ENCODE measurements around the gene SLC37A3. TPM values are rescaled to one million over a fixed set of nuclear protein-coding genes. Genes with fewer than 3 reads are reported as not detected.

Gene SLC37A3
- total RNA-seq, 4 donors from 2014 or later, result 87.9 to 359 (median 148) TPM

- no peaks in the 10 kb centered on the region for H3K27me3 ChIP-seq
- TF ChIP-seq CTCF (IDR thresholded peaks at IDR 0.05), result no peak
- no peaks in the 10 kb centered on the region for H3K36me3 ChIP-seq
- no peak for DNase-seq
- intact Hi-C loops (cut with DNase I; ENCODE audit: low total_unique reads), result no loop called here
- H3K27ac ChIP-seq, result no peak overlapping the region
- H3K4me3 ChIP-seq, result no peak overlapping the region
- H3K9me3 ChIP-seq, result no peaks in the 10 kb centered on the region
- no peaks in the 10 kb centered on the region for H3K4me1 ChIP-seq
Measured at GRCh38 chr7:140284062-140284461, 114.3 kb downstream of the SLC37A3 start.

Small RNA genes lying within 50 kb of the gene (small RNA-seq; reads per million reads assigned to genes)
- gene RNA5SP247 (not detected), gene RNA5SP248 (10.8 reads per million, percentile 90 among the genes with 10 or more reads in this experiment)

Other genes with a start within 250 kb of the SLC37A3 start
- 10 to 100 TPM in 3 of 4 donors, 1 to 10 TPM in 1; 4.1 to 17.5 (median 12.4) TPM for gene KDM7A, start 221.5 kb downstream of the SLC37A3 start, total RNA-seq
- gene RAB19, start 5.5 kb upstream of the SLC37A3 start, total RNA-seq, result not detected
- 10 to 100 TPM; 11.0 to 81.6 (median 54.4) TPM for gene MKRN1, start 81.0 kb upstream of the SLC37A3 start, total RNA-seq
- gene DENND2A, start 242.3 kb upstream of the SLC37A3 start, total RNA-seq, result 10 to 100 TPM in 3 of 4 donors, 1 to 10 TPM in 1; 9.1 to 84.8 (median 35.5) TPM

Data from uterus (tissue), 4 donors.